MCF 10A (cell line): Measurements from ENCODE around the gene AADACL4. TPM values are rescaled to one million over a fixed set of nuclear protein-coding genes. Genes with fewer than 3 reads are reported as not detected.

Experiments
- BruUV-seq: library from RNA; stranded (reverse); fragments of 400-500 nt; replicated peaks from 2 replicates; lab custom pipeline; 2021; lab: Mats Ljungman, UMichigan
- CTCF ChIA-PET: fragments of 300-600 bp; sonication (Branson Sonifier 250); formaldehyde crosslinking; extraction: SDS; loops from one replicate; lab custom pipeline; 2021; ENCODE audit warnings: antibody characterized with exemption, inconsistent platforms; lab: Yijun Ruan, JAX
- POLR2A ChIA-PET: fragments of 300-600, 350-650 bp; sonication (Branson Sonifier 250); formaldehyde crosslinking; extraction: SDS; loops from one replicate; lab custom pipeline; 2020; ENCODE audit warnings: antibody characterized with exemption, inconsistent platforms; lab: Yijun Ruan, JAX
- DNase-seq: peaks from one replicate; pipeline ENCODE4 v3.0.0-alpha.2; 2018; ENCODE audit not compliant: unreplicated experiment
- H3K27ac Mint-ChIP-seq: one replicate; pipeline ENCODE4 v1.8.0; 2022; ENCODE audit warnings: mild to moderate bottlenecking, low read depth, mixed read lengths; ENCODE audit not compliant: unreplicated experiment
- H3K27me3 Mint-ChIP-seq: one replicate; pipeline ENCODE4 v1.8.0; 2022; ENCODE audit warnings: mixed read lengths; ENCODE audit not compliant: insufficient read depth, unreplicated experiment
- H3K36me3 Mint-ChIP-seq: one replicate; pipeline ENCODE4 v1.8.0; 2022; ENCODE audit warnings: mild to moderate bottlenecking, moderate library complexity, mixed read lengths; ENCODE audit not compliant: insufficient read depth, unreplicated experiment
- H3K4me1 Mint-ChIP-seq: one replicate; pipeline ENCODE4 v1.8.0; 2022; ENCODE audit warnings: mixed read lengths; ENCODE audit not compliant: insufficient read depth, unreplicated experiment
- H3K4me3 Mint-ChIP-seq: one replicate; pipeline ENCODE4 v1.8.0; 2022; ENCODE audit warnings: mild to moderate bottlenecking, moderate library complexity, mixed read lengths; ENCODE audit not compliant: unreplicated experiment
- H3K9me3 Mint-ChIP-seq: one replicate; pipeline ENCODE4 v1.8.0; 2022; ENCODE audit warnings: mixed read lengths; ENCODE audit not compliant: unreplicated experiment
- intact Hi-C: fragments of 100-400 bp; cut with micrococcal nuclease; formaldehyde crosslinking; loops from 2 replicates; pipeline ENCODE4 v1.14.1; 2022
- total RNA-seq: library from RNA; stranded (reverse); gene quantifications from 2 replicates; pipeline ENCODE4 v1.2.3, GENCODE V29; 2022
- TF ChIP-seq, protein P1 (sequence below): fragments of 200-600 bp; IDR thresholded peaks from one replicate; pipeline ENCODE4 v1.8.0; 2022; ENCODE audit warnings: antibody characterized with exemption, mild to moderate bottlenecking; ENCODE audit not compliant: unreplicated experiment

The AADACL4 gene
- total RNA-seq, 1 experiment from 2014 or later = not detected

DNA sequence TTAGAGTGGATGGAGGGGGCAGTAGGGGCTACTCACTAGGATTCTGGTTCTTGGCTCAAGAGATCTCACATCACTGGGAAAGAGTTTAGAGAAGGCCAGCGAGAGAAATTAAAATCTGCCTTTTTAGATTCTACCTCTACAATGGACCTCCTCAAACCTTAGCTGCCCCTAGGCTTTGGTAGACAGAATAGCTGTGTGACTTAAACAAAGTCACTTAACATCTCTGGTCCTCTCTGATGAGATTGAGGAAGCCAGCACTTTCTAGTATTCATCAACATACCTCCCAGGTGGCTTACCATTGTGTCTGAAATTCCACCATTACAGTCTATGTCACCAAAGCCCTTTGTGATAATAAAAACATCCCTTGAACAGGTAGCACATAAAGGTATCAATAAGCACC is 18.7 kb downstream of the AADACL4 start:
- peaks cover 5% of the 10 kb centered on the region for H3K4me1 Mint-ChIP-seq
- ChIA-PET CTCF (interaction anchor here (0.5 to 2.1 kb wide), 3 partner anchors 11 to 382 kb away, joined by 3 to 9 read pairs (median 3); no protein-coding TSS in a partner anchor), POLR2A (no interaction called here)
- DNase-seq = no peak
- BruUV-seq = no TSS peak
- H3K27ac Mint-ChIP-seq = no peak overlapping the region
- H3K36me3 Mint-ChIP-seq = no peaks in the 10 kb centered on the region
- H3K9me3 Mint-ChIP-seq = no peaks in the 10 kb centered on the region
- H3K4me3 Mint-ChIP-seq = no peak overlapping the region
- TF ChIP-seq, protein P1, sequence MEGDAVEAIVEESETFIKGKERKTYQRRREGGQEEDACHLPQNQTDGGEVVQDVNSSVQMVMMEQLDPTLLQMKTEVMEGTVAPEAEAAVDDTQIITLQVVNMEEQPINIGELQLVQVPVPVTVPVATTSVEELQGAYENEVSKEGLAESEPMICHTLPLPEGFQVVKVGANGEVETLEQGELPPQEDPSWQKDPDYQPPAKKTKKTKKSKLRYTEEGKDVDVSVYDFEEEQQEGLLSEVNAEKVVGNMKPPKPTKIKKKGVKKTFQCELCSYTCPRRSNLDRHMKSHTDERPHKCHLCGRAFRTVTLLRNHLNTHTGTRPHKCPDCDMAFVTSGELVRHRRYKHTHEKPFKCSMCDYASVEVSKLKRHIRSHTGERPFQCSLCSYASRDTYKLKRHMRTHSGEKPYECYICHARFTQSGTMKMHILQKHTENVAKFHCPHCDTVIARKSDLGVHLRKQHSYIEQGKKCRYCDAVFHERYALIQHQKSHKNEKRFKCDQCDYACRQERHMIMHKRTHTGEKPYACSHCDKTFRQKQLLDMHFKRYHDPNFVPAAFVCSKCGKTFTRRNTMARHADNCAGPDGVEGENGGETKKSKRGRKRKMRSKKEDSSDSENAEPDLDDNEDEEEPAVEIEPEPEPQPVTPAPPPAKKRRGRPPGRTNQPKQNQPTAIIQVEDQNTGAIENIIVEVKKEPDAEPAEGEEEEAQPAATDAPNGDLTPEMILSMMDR = no peak
- H3K27me3 Mint-ChIP-seq = peaks cover 27% of the 10 kb centered on the region
- intact Hi-C loops = no loop called here

- no peak for DNase-seq
- H3K27ac Mint-ChIP-seq = no peak overlapping the region
- intact Hi-C loops = no loop called here
- no peaks in the 10 kb centered on the region for H3K4me1 Mint-ChIP-seq
- CTCF ChIA-PET = interaction anchor here (1.1 to 1.3 kb wide), 3 partner anchors 9 to 57 kb away, joined by 3 to 4 read pairs (median 3); no protein-coding TSS in a partner anchor
- POLR2A ChIA-PET = no interaction called here
- peaks cover 16% of the 10 kb centered on the region for H3K27me3 Mint-ChIP-seq
- TF ChIP-seq, protein P1 = no peak
- no peaks in the 10 kb centered on the region for H3K9me3 Mint-ChIP-seq
- no peaks in the 10 kb centered on the region for H3K36me3 Mint-ChIP-seq
- no TSS peak for BruUV-seq
- H3K4me3 Mint-ChIP-seq = no peak overlapping the region
Observed at GRCh38 chr1:12665511-12665910, 21.6 kb downstream of the AADACL4 start.

- ChIA-PET CTCF (interaction anchor here (1.1 to 3.1 kb wide), 3 partner anchors 8 to 56 kb away, joined by 3 to 23 read pairs (median 3); no protein-coding TSS in a partner anchor), POLR2A (no interaction called here)
- H3K27me3 Mint-ChIP-seq = peaks cover 15% of the 10 kb centered on the region
- no TSS peak for BruUV-seq
- H3K36me3 Mint-ChIP-seq = no peaks in the 10 kb centered on the region
- H3K27ac Mint-ChIP-seq = no peak overlapping the region
- no peak for DNase-seq
- TF ChIP-seq, protein P1 = no peak
- no peaks in the 10 kb centered on the region for H3K4me1 Mint-ChIP-seq
- intact Hi-C loops = no loop called here
- no peak overlapping the region for H3K4me3 Mint-ChIP-seq
- no peaks in the 10 kb centered on the region for H3K9me3 Mint-ChIP-seq
Observed at GRCh38 chr1:12666141-12666735, 22.4 kb downstream of the AADACL4 start.

- H3K27me3 Mint-ChIP-seq = peaks cover 24% of the 10 kb centered on the region
- no TSS peak for BruUV-seq
- POLR2A ChIA-PET = no interaction called here
- no peaks in the 10 kb centered on the region for H3K9me3 Mint-ChIP-seq
- CTCF ChIA-PET = interaction anchor here (0.7 to 1.6 kb wide), 2 partner anchors 10 to 886 kb away, joined by 3 to 7 read pairs; no protein-coding TSS in a partner anchor
- H3K27ac Mint-ChIP-seq = no peak overlapping the region
- no peak for DNase-seq
- intact Hi-C loops = no loop called here
- no peaks in the 10 kb centered on the region for H3K4me1 Mint-ChIP-seq
- no peak overlapping the region for H3K4me3 Mint-ChIP-seq
- TF ChIP-seq, protein P1 = no peak
- H3K36me3 Mint-ChIP-seq = no peaks in the 10 kb centered on the region
Observed at GRCh38 chr1:12669529-12670068, 25.7 kb downstream of the AADACL4 start.
